ENCODE data around the gene LPP. TPM values are rescaled to one million over a fixed set of nuclear protein-coding genes. Genes with fewer than 3 reads are reported as not detected.

LPP gene
- total RNA-seq, 5 donors from 2014 or later (not counting 1 experiment from before 2014, with no cell fraction given) = 23.8 to 82.6 (median 39.3) TPM

- Histone ChIP-seq H3K9me3 (no peaks in the 10 kb centered on the region), H3K27ac (ENCODE audit: low read length) (no peak overlapping the region), H3K4me1 (ENCODE audit: control insufficient read depth in 1 of 2, extremely low read depth in 1 of 2, insufficient read depth in 2 of 2, low read length in 2 of 2) (peaks cover 0 to 2% of the 10 kb centered on the region in 2 experiments), H3K27me3 (replicated peaks in 1 of 2; ENCODE audit: control insufficient read depth in 2 of 2, extremely low read depth in 1 of 2, insufficient read depth in 2 of 2, low read length in 1 of 2) (no peaks in the 10 kb centered on the region), H3K4me3 (ENCODE audit: control insufficient read depth in 1 of 2, extremely low read depth in 1 of 2, low read length in 1 of 2) (no peak overlapping the region), H3K36me3 (ENCODE audit: control insufficient read depth in 2 of 2, extremely low read depth in 1 of 2, insufficient read depth in 1 of 2, low read length in 1 of 2) (no peaks in the 10 kb centered on the region)
- 95% methylated on average over 2 of the region's 3 CpGs for WGBS (ENCODE audit: insufficient coverage)
- Mint-ChIP-seq H3K9me3 (no peaks in the 10 kb centered on the region), H3K4me1 (peaks cover 10 to 16% (median 16%) of the 10 kb centered on the region in 3 donors), H3K4me3 (no peak overlapping the region), H3K27me3 (no peaks in the 10 kb centered on the region), H3K36me3 (peaks cover 30% of the 10 kb centered on the region), H3K27ac (no peak overlapping the region)
- ATAC-seq (replicated peaks in 1 of 4) (no peak), DNase-seq (no peak)
- CTCF ChIA-PET = no interaction called here
- POLR2A ChIA-PET = interaction anchor here in 1 of 2 donors (0.6 kb wide), 1 partner anchor 45 kb away, joined by 3 read pairs; no protein-coding TSS in a partner anchor
Observed at GRCh38 chr3:188257384-188258026, 103.5 kb downstream of the LPP start.

GRCh38 chr3:188259191-188259590, 105.2 kb downstream of the LPP start:
- Histone ChIP-seq H3K4me1 (ENCODE audit: control insufficient read depth in 1 of 2, extremely low read depth in 1 of 2, insufficient read depth in 2 of 2, low read length in 2 of 2) (no peaks in the 10 kb centered on the region), H3K27ac (ENCODE audit: low read length) (no peak overlapping the region), H3K4me3 (ENCODE audit: control insufficient read depth in 1 of 2, extremely low read depth in 1 of 2, low read length in 1 of 2) (no peak overlapping the region), H3K36me3 (ENCODE audit: control insufficient read depth in 2 of 2, extremely low read depth in 1 of 2, insufficient read depth in 1 of 2, low read length in 1 of 2) (no peaks in the 10 kb centered on the region), H3K9me3 (no peaks in the 10 kb centered on the region), H3K27me3 (replicated peaks in 1 of 2; ENCODE audit: control insufficient read depth in 2 of 2, extremely low read depth in 1 of 2, insufficient read depth in 2 of 2, low read length in 1 of 2) (no peaks in the 10 kb centered on the region)
- Mint-ChIP-seq H3K9me3 (no peaks in the 10 kb centered on the region), H3K4me1 (peaks cover 3 to 11% (median 9%) of the 10 kb centered on the region in 3 donors), H3K4me3 (no peak overlapping the region), H3K27ac (no peak overlapping the region), H3K36me3 (peaks cover 24% of the 10 kb centered on the region), H3K27me3 (no peaks in the 10 kb centered on the region)
- ChIA-PET POLR2A (no interaction called here), CTCF (no interaction called here)
- no peak for ATAC-seq (replicated peaks in 1 of 4)
- 94% methylated on average over 2 of the region's 2 CpGs for WGBS (ENCODE audit: insufficient coverage)
- no peak for DNase-seq

DNA sequence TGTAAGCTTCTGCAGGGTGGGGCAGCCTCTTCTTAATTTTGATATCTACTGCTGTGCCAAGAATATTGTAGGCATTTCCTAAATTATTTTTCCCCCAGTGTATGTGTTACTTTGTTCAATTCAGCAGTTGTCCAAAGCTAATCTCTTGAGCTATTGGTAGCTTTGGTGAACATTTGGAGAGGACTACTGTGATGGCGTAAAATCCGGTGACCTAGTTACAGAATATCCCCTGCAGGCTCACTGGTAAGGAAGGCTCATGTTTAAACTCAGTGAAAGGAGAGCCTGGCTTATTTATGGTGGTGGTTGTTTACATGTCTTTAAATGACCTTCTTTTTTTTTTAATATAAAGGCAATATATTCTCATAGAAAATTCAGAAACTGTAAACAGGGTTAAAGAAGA, 105.6 kb downstream of the LPP start:
- Mint-ChIP-seq H3K36me3 (peaks cover 22% of the 10 kb centered on the region), H3K27ac (no peak overlapping the region), H3K27me3 (no peaks in the 10 kb centered on the region), H3K9me3 (no peaks in the 10 kb centered on the region), H3K4me1 (peaks cover 2 to 11% (median 8%) of the 10 kb centered on the region in 3 donors), H3K4me3 (no peak overlapping the region)
- Histone ChIP-seq H3K4me1 (ENCODE audit: control insufficient read depth in 1 of 2, extremely low read depth in 1 of 2, insufficient read depth in 2 of 2, low read length in 2 of 2) (no peaks in the 10 kb centered on the region), H3K27ac (ENCODE audit: low read length) (no peak overlapping the region), H3K4me3 (ENCODE audit: control insufficient read depth in 1 of 2, extremely low read depth in 1 of 2, low read length in 1 of 2) (no peak overlapping the region), H3K9me3 (no peaks in the 10 kb centered on the region), H3K36me3 (ENCODE audit: control insufficient read depth in 2 of 2, extremely low read depth in 1 of 2, insufficient read depth in 1 of 2, low read length in 1 of 2) (no peaks in the 10 kb centered on the region), H3K27me3 (replicated peaks in 1 of 2; ENCODE audit: control insufficient read depth in 2 of 2, extremely low read depth in 1 of 2, insufficient read depth in 2 of 2, low read length in 1 of 2) (no peaks in the 10 kb centered on the region)
- CTCF ChIA-PET = no interaction called here
- no peak for DNase-seq
- POLR2A ChIA-PET = no interaction called here
- ATAC-seq (replicated peaks in 1 of 4) = no peak
- no CpG with 5 or more reads among the region's 2 CpGs for WGBS (ENCODE audit: insufficient coverage)

GRCh38 chr3:188261011-188261410, 107.1 kb downstream of the LPP start:
- 100% methylated on average over 1 of the region's 4 CpGs for WGBS (ENCODE audit: insufficient coverage)
- Histone ChIP-seq H3K9me3 (no peaks in the 10 kb centered on the region), H3K36me3 (ENCODE audit: control insufficient read depth in 2 of 2, extremely low read depth in 1 of 2, insufficient read depth in 1 of 2, low read length in 1 of 2) (no peaks in the 10 kb centered on the region), H3K27me3 (replicated peaks in 1 of 2; ENCODE audit: control insufficient read depth in 2 of 2, extremely low read depth in 1 of 2, insufficient read depth in 2 of 2, low read length in 1 of 2) (no peaks in the 10 kb centered on the region), H3K27ac (ENCODE audit: low read length) (no peak overlapping the region), H3K4me3 (ENCODE audit: control insufficient read depth in 1 of 2, extremely low read depth in 1 of 2, low read length in 1 of 2) (no peak overlapping the region), H3K4me1 (ENCODE audit: control insufficient read depth in 1 of 2, extremely low read depth in 1 of 2, insufficient read depth in 2 of 2, low read length in 2 of 2) (no peaks in the 10 kb centered on the region)
- no peaks in the 10 kb centered on the region for H3K9me3 Mint-ChIP-seq
- H3K36me3 Mint-ChIP-seq = peaks cover 18% of the 10 kb centered on the region
- no peak overlapping the region for H3K4me3 Mint-ChIP-seq
- ChIA-PET POLR2A (interaction anchor here in 1 of 2 donors (0.7 kb wide), 2 partner anchors 76 to 671 kb away, joined by 3 to 4 read pairs; no protein-coding TSS in a partner anchor), CTCF (interaction anchor here in 1 of 2 donors (0.7 to 0.9 kb wide), 4 partner anchors 13 to 160 kb away, joined by 3 to 4 read pairs (median 3); no protein-coding TSS in a partner anchor)
- H3K4me1 Mint-ChIP-seq = peaks cover 2 to 11% (median 8%) of the 10 kb centered on the region in 3 donors
- DNase-seq (no peak), ATAC-seq (replicated peaks in 1 of 4) (no peak)
- no peak overlapping the region for H3K27ac Mint-ChIP-seq
- no peaks in the 10 kb centered on the region for H3K27me3 Mint-ChIP-seq

GRCh38 chr3:188262488-188262887, 108.5 kb downstream of the LPP start:
- WGBS (ENCODE audit: insufficient coverage) = 100% methylated on average over 1 of the region's 5 CpGs
- Histone ChIP-seq H3K27me3 (replicated peaks in 1 of 2; ENCODE audit: control insufficient read depth in 2 of 2, extremely low read depth in 1 of 2, insufficient read depth in 2 of 2, low read length in 1 of 2) (no peaks in the 10 kb centered on the region), H3K4me3 (ENCODE audit: control insufficient read depth in 1 of 2, extremely low read depth in 1 of 2, low read length in 1 of 2) (no peak overlapping the region), H3K4me1 (ENCODE audit: control insufficient read depth in 1 of 2, extremely low read depth in 1 of 2, insufficient read depth in 2 of 2, low read length in 2 of 2) (no peaks in the 10 kb centered on the region), H3K27ac (ENCODE audit: low read length) (no peak overlapping the region), H3K36me3 (ENCODE audit: control insufficient read depth in 2 of 2, extremely low read depth in 1 of 2, insufficient read depth in 1 of 2, low read length in 1 of 2) (no peaks in the 10 kb centered on the region), H3K9me3 (no peaks in the 10 kb centered on the region)
- Mint-ChIP-seq H3K27me3 (no peaks in the 10 kb centered on the region), H3K36me3 (peaks cover 18% of the 10 kb centered on the region), H3K4me1 (peaks cover 0 to 4% (median 3%) of the 10 kb centered on the region in 3 donors), H3K27ac (no peak overlapping the region), H3K4me3 (no peak overlapping the region), H3K9me3 (no peaks in the 10 kb centered on the region)
- CTCF ChIA-PET = no interaction called here
- POLR2A ChIA-PET = interaction anchor here in 1 of 2 donors (0.6 kb wide), 1 partner anchor 425 kb away, joined by 3 read pairs; no protein-coding TSS in a partner anchor
- DNase-seq = no peak
- ATAC-seq (replicated peaks in 1 of 4) = no peak

- Mint-ChIP-seq H3K9me3 (no peaks in the 10 kb centered on the region), H3K4me1 (peaks cover 0 to 7% (median 0%) of the 10 kb centered on the region in 3 donors), H3K36me3 (peaks cover 18% of the 10 kb centered on the region), H3K4me3 (no peak overlapping the region), H3K27me3 (no peaks in the 10 kb centered on the region), H3K27ac (no peak overlapping the region)
- no peaks in the 10 kb centered on the region for H3K36me3 ChIP-seq (ENCODE audit: control insufficient read depth in 2 of 2, extremely low read depth in 1 of 2, insufficient read depth in 1 of 2, low read length in 1 of 2)
- no peak for DNase-seq
- H3K4me1 ChIP-seq (ENCODE audit: control insufficient read depth in 1 of 2, extremely low read depth in 1 of 2, insufficient read depth in 2 of 2, low read length in 2 of 2) = no peaks in the 10 kb centered on the region
- ChIA-PET CTCF (interaction anchor here in 1 of 2 donors (0.5 kb wide), 1 partner anchor 987 kb away, joined by 4 read pairs; no protein-coding TSS in a partner anchor), POLR2A (interaction anchor here in 1 of 2 donors (0.6 kb wide), 1 partner anchor 425 kb away, joined by 3 read pairs; no protein-coding TSS in a partner anchor)
- no peaks in the 10 kb centered on the region for H3K27me3 ChIP-seq (replicated peaks in 1 of 2; ENCODE audit: control insufficient read depth in 2 of 2, extremely low read depth in 1 of 2, insufficient read depth in 2 of 2, low read length in 1 of 2)
- ATAC-seq (replicated peaks in 1 of 4) = no peak
- no CpG with 5 or more reads among the region's 8 CpGs for WGBS (ENCODE audit: insufficient coverage)
- H3K4me3 ChIP-seq (ENCODE audit: control insufficient read depth in 1 of 2, extremely low read depth in 1 of 2, low read length in 1 of 2) = no peak overlapping the region
- no peak overlapping the region for H3K27ac ChIP-seq (ENCODE audit: low read length)
- no peaks in the 10 kb centered on the region for H3K9me3 ChIP-seq
Observed at GRCh38 chr3:188262913-188263683, 109.1 kb downstream of the LPP start.

Data from T-cell (primary cell).